Esophagus muscularis mucosa (tissue), 4 donors: Measurements from ENCODE around the gene AKAP13.

Source experiments
- EP300 ChIP-seq: sonication (generic); formaldehyde crosslinking; IDR thresholded peaks from one replicate; pipeline ENCODE4 v1.6.1; 2017; ENCODE audit warnings: antibody characterized with exemption
- POLR2A ChIP-seq: fragments of 450-650 bp; IDR thresholded peaks from one replicate; pipeline ENCODE4 v1.6.1; 2017; ENCODE audit warnings: antibody characterized with exemption, moderate library complexity, mild to moderate bottlenecking, low read depth
- POLR2AphosphoS5 ChIP-seq, 2 donors: sonication (generic); formaldehyde crosslinking; IDR thresholded peaks; one replicate each; pipeline ENCODE4 v1.6.1; 2017; ENCODE audit warnings: antibody characterized with exemption in 2 of 2
- TF ChIP-seq, protein P1 (sequence below), 3 experiments: fragments of 200-600 bp in 2 of 3; fragments of 450-650 bp in 1 of 3; sonication (generic) in 2 of 3; IDR thresholded peaks; one replicate each; pipeline ENCODE4 v1.5.1; 2017 to 2019; ENCODE audit warnings: antibody characterized with exemption in 3 of 3, mild to moderate bottlenecking in 2 of 3, moderate library complexity in 1 of 3

DNA sequence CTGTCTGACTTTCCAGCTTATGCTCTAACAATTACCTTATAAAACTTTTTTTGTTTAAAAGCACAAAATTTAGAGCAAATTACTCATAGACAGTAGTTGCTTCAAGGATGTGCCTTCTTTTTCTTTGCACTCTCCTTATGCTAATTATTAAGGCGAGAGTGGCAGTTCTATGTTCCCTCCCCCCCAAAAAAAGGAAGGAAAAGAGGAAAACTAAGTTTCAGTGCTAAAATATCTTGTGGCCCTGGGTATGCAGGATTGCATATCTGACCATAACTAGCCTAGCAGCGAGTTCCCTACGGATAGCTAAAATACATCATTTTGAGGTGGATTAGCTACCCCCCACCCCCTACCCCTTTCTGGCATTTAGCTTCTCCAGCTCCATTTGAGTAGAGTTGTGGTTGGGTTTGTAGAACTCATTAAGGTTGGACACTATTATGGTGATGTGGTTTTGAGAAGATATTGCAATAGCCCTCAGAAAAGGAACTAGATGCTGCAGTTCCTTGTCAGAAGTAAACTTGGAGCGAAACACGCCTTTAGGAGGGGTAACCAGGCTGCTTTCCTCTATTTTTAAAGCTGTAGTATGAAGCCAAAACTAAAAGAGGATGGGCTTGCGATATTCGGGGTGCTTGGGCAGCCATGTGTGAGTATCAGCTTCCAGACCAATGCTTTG lies 174.6 kb downstream of the AKAP13 start:
- no peak for TF ChIP-seq POLR2A
- TF ChIP-seq, protein P1, sequence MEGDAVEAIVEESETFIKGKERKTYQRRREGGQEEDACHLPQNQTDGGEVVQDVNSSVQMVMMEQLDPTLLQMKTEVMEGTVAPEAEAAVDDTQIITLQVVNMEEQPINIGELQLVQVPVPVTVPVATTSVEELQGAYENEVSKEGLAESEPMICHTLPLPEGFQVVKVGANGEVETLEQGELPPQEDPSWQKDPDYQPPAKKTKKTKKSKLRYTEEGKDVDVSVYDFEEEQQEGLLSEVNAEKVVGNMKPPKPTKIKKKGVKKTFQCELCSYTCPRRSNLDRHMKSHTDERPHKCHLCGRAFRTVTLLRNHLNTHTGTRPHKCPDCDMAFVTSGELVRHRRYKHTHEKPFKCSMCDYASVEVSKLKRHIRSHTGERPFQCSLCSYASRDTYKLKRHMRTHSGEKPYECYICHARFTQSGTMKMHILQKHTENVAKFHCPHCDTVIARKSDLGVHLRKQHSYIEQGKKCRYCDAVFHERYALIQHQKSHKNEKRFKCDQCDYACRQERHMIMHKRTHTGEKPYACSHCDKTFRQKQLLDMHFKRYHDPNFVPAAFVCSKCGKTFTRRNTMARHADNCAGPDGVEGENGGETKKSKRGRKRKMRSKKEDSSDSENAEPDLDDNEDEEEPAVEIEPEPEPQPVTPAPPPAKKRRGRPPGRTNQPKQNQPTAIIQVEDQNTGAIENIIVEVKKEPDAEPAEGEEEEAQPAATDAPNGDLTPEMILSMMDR (IDR thresholded peaks at IDR 0.05): no peak
- TF ChIP-seq POLR2AphosphoS5 (IDR thresholded peaks at IDR 0.05): no peak
- no peak for TF ChIP-seq EP300
